Astrocyte (in vitro differentiated cells and primary cell): ENCODE measurements around the gene RBM24. TPM values are rescaled to one million over a fixed set of nuclear protein-coding genes. Genes with fewer than 3 reads are reported as not detected.
"Not testable (repeated sequence)": the region's sequence is repeated elsewhere in the genome, so short reads cannot be mapped to it uniquely, and the experiment has no call there.

Experiments used
- DNase-seq: peaks from one replicate; pipeline ENCODE4 v3.0.0-alpha.2; 2010; ENCODE audit warnings: low read depth
- FAIRE-seq: peaks from 2 replicates; lab custom pipeline; 2011; peaks lifted over from hg19 to GRCh38; lab: Jason Lieb, UNC
- H2AFZ ChIP-seq: 2 replicates; pipeline ENCODE4 v1.6.0; 2012; ENCODE audit warnings: low read depth, low read length, inconsistent platforms
- H3K27ac ChIP-seq: 2 replicates; pipeline ENCODE4 v1.5.1; 2011; ENCODE audit warnings: low read depth, low read length, inconsistent platforms
- H3K27me3 ChIP-seq: 2 replicates; pipeline ENCODE4 v1.6.0; 2011; ENCODE audit warnings: low read length, inconsistent platforms; ENCODE audit not compliant: insufficient read depth
- H3K36me3 ChIP-seq: 2 replicates; pipeline ENCODE4 v1.5.1; 2011; ENCODE audit warnings: low read length, inconsistent platforms; ENCODE audit not compliant: insufficient read depth
- H3K4me1 ChIP-seq: 2 replicates; pipeline ENCODE4 v1.5.1; 2011; ENCODE audit warnings: low read length, inconsistent platforms; ENCODE audit not compliant: insufficient read depth
- H3K4me2 ChIP-seq: 2 replicates; pipeline ENCODE4 v1.6.0; 2012; ENCODE audit warnings: low read length, inconsistent platforms
- H3K4me3 ChIP-seq: 2 replicates; pipeline ENCODE4 v1.5.1; 2011; ENCODE audit warnings: low read depth, mild to moderate bottlenecking, low read length, inconsistent platforms; ENCODE audit not compliant: insufficient read depth
- H3K79me2 ChIP-seq: 2 replicates; pipeline ENCODE4 v1.6.0; 2012; ENCODE audit warnings: mild to moderate bottlenecking, low read length, inconsistent platforms; ENCODE audit not compliant: insufficient read depth
- H3K9ac ChIP-seq: 2 replicates; pipeline ENCODE4 v1.6.0; 2012; ENCODE audit warnings: mild to moderate bottlenecking, low read length, inconsistent platforms
- H3K9me3 ChIP-seq: 2 replicates; pipeline ENCODE4 v1.5.1; 2012; ENCODE audit warnings: low read depth, mild to moderate bottlenecking, low read length, inconsistent platforms; ENCODE audit not compliant: insufficient read depth
- H4K20me1 ChIP-seq: 2 replicates; pipeline ENCODE4 v1.6.0; 2012; ENCODE audit warnings: low read length, inconsistent platforms; ENCODE audit not compliant: insufficient read depth
- H3K27ac Mint-ChIP-seq: one replicate; pipeline ENCODE4 v1.8.0; 2021; ENCODE audit warnings: mild to moderate bottlenecking, mixed read lengths; ENCODE audit not compliant: unreplicated experiment
- H3K27me3 Mint-ChIP-seq: one replicate; pipeline ENCODE4 v1.8.0; 2021; ENCODE audit warnings: low read depth, mixed read lengths; ENCODE audit not compliant: unreplicated experiment
- H3K36me3 Mint-ChIP-seq: one replicate; pipeline ENCODE4 v1.8.0; 2021; ENCODE audit warnings: low read depth, mixed read lengths; ENCODE audit not compliant: unreplicated experiment
- H3K4me1 Mint-ChIP-seq: one replicate; pipeline ENCODE4 v1.8.0; 2021; ENCODE audit warnings: low read depth, mixed read lengths; ENCODE audit not compliant: unreplicated experiment
- H3K4me3 Mint-ChIP-seq: one replicate; pipeline ENCODE4 v1.8.0; 2021; ENCODE audit warnings: mild to moderate bottlenecking, moderate library complexity, mixed read lengths; ENCODE audit not compliant: unreplicated experiment
- H3K9me3 Mint-ChIP-seq: one replicate; pipeline ENCODE4 v1.8.0; 2021; ENCODE audit warnings: mild to moderate bottlenecking, mixed read lengths; ENCODE audit not compliant: unreplicated experiment
- EZH2 ChIP-seq: IDR thresholded peaks from 2 replicates; pipeline ENCODE4 v1.6.1; 2012; ENCODE audit warnings: mild to moderate bottlenecking, low read length, inconsistent platforms; ENCODE audit not compliant: insufficient read depth
- total RNA-seq: library from RNA; stranded (reverse); gene quantifications from 2 replicates; pipeline ENCODE4 v1.2.1, GENCODE V29; 2021
- TF ChIP-seq, protein P1 (sequence below): IDR thresholded peaks from 2 replicates; pipeline ENCODE4 v1.5.1; 2011; ENCODE audit warnings: low read depth, mild to moderate bottlenecking, inconsistent platforms, low read length, moderate library complexity; ENCODE audit not compliant: insufficient read depth

RBM24 gene
- total RNA-seq, 1 donor from 2014 or later, result 22.7 TPM

DNA sequence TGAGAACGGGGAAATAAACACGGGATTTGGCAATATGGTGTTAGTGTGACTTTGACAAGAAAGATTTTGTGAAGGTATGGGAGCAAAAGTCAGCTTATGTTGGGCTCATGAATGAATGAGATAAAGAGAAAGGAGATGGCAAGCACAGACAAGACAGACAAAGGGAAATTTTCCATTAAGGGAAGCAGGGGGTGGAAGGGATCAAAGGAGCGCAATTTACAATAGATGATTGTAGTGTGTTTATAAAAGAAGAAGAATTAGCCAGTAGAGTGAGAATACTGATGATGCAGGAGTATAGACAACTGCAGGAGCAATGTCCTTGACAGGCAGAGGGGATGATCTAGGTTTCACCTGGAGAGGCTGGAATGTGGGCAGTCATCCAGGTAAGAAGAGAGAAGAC is 34.1 kb downstream of the RBM24 start:
- no peaks in the 10 kb centered on the region for H3K9me3 ChIP-seq
- Mint-ChIP-seq H3K9me3 (peaks cover 11% of the 10 kb centered on the region), H3K27me3 (no peaks in the 10 kb centered on the region), H3K27ac (no peak overlapping the region), H3K4me1 (no peaks in the 10 kb centered on the region), H3K4me3 (no peak overlapping the region), H3K36me3 (no peaks in the 10 kb centered on the region)
- H3K36me3 ChIP-seq, result no peaks in the 10 kb centered on the region
- FAIRE-seq (no peak), DNase-seq (no peak)
- H4K20me1 ChIP-seq, result no peaks in the 10 kb centered on the region
- no peak overlapping the region for H2AFZ ChIP-seq
- H3K9ac ChIP-seq, result no peak overlapping the region
- H3K79me2 ChIP-seq, result no peaks in the 10 kb centered on the region
- peaks cover 8% of the 10 kb centered on the region for H3K4me1 ChIP-seq
- no peaks in the 10 kb centered on the region for H3K27me3 ChIP-seq
- H3K27ac ChIP-seq, result no peak overlapping the region
- no peak overlapping the region for H3K4me2 ChIP-seq
- no peak overlapping the region for H3K4me3 ChIP-seq
- TF ChIP-seq, protein P1, sequence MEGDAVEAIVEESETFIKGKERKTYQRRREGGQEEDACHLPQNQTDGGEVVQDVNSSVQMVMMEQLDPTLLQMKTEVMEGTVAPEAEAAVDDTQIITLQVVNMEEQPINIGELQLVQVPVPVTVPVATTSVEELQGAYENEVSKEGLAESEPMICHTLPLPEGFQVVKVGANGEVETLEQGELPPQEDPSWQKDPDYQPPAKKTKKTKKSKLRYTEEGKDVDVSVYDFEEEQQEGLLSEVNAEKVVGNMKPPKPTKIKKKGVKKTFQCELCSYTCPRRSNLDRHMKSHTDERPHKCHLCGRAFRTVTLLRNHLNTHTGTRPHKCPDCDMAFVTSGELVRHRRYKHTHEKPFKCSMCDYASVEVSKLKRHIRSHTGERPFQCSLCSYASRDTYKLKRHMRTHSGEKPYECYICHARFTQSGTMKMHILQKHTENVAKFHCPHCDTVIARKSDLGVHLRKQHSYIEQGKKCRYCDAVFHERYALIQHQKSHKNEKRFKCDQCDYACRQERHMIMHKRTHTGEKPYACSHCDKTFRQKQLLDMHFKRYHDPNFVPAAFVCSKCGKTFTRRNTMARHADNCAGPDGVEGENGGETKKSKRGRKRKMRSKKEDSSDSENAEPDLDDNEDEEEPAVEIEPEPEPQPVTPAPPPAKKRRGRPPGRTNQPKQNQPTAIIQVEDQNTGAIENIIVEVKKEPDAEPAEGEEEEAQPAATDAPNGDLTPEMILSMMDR, result no peak
- no peak for TF ChIP-seq EZH2

DNA sequence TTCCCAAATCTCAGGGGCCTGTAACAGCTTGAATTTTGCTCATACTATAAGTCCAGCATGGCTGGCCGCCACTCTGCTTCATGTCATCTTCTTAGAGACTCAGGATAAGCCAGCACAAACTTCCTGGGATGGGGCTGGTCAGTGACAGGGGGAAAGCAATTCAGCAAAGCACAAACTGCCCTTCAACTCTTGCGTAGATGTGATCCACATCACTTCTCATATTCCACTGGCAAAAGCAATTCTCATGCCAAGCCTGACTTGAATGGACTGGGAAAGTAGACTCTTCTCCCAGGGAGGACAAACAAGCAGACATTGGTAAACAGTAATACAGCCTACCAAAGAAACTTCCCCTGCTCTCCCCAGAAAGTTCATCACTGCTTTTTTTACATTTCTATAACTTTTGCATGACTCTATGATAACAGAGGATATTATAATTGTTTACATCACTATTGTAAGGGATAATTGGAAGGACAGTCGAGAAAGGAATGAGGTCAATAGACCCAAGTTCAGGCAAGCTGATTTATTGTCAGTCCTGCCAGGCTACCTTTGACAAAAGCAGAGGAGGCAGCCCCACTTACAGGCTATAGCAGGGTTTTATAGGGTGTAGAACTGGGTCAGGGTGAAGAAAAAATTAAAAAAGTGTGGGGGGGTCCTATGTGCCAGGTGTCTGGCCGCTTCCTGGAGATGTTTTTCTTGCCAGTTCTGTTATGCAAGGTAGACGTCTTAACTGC is 37.4 kb downstream of the RBM24 start:
- H3K27ac Mint-ChIP-seq, result no peak overlapping the region
- no peaks in the 10 kb centered on the region for H3K9me3 ChIP-seq
- no peak overlapping the region for H3K4me3 Mint-ChIP-seq
- H3K4me1 ChIP-seq, result no peaks in the 10 kb centered on the region
- H3K36me3 ChIP-seq, result no peaks in the 10 kb centered on the region
- H3K4me1 Mint-ChIP-seq, result no peaks in the 10 kb centered on the region
- no peaks in the 10 kb centered on the region for H4K20me1 ChIP-seq
- no peaks in the 10 kb centered on the region for H3K27me3 Mint-ChIP-seq
- no peaks in the 10 kb centered on the region for H3K36me3 Mint-ChIP-seq
- no peaks in the 10 kb centered on the region for H3K27me3 ChIP-seq
- no peak overlapping the region for H2AFZ ChIP-seq
- no peak for FAIRE-seq
- TF ChIP-seq, protein P1, result no peak
- no peak for TF ChIP-seq EZH2
- peaks cover 9% of the 10 kb centered on the region for H3K9me3 Mint-ChIP-seq
- no peak overlapping the region for H3K4me2 ChIP-seq
- no peak for DNase-seq
- no peak overlapping the region for H3K9ac ChIP-seq
- no peak overlapping the region for H3K4me3 ChIP-seq
- H3K79me2 ChIP-seq, result no peaks in the 10 kb centered on the region
- no peak overlapping the region for H3K27ac ChIP-seq

DNA sequence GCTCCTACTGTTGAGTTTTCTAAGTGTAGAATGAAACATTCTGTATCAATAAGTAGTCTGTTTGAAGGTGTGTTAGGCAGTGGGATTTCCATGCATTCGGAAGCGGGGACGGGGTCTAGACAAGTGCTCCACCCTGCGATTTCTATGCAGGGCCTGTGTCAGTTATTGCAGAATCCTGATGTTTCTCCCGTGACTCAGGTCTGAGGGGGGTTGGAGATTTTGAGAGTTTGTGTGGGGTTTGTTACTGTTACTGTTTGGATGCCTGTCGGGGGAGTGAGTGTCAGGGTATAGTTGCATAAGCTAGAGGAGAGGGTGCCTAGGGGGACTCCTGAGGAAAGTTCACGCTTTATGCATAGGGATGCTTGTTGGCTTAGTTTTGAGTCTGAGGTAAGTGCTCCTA is 39.1 kb downstream of the RBM24 start:
- not testable (repeated sequence) for H3K36me3 Mint-ChIP-seq, H3K9me3 Mint-ChIP-seq, H3K27me3 Mint-ChIP-seq, H3K4me3 ChIP-seq, DNase-seq, H3K4me3 Mint-ChIP-seq, FAIRE-seq, H3K4me2 ChIP-seq, H3K4me1 Mint-ChIP-seq, H3K27me3 ChIP-seq, H3K27ac Mint-ChIP-seq, H2AFZ ChIP-seq, H3K9ac ChIP-seq, H3K4me1 ChIP-seq, H3K9me3 ChIP-seq, H4K20me1 ChIP-seq, H3K36me3 ChIP-seq, H3K27ac ChIP-seq, H3K79me2 ChIP-seq
